Mucosa of descending colon (tissue), 3 donors: ENCODE measurements around the gene OXLD1. TPM values are rescaled to one million over a fixed set of nuclear protein-coding genes. Genes with fewer than 3 reads are reported as not detected.

ENCODE experiments used
- ATAC-seq: fragments of 200-7000 bp; cut with Tn5 transposase; one replicate; pipeline ENCODE4 v1.9.1; 2020; ENCODE audit warnings: mild to moderate bottlenecking, moderate library complexity
- DNase-seq, 3 donors: peaks; one replicate each; pipeline ENCODE4 v3.0.0-alpha.2; 2020
- H3K36me3 ChIP-seq: fragments of 200-600 bp; one replicate; pipeline ENCODE4 v1.8.0; 2021; ENCODE audit warnings: low read depth, mild to moderate bottlenecking
- H3K4me1 ChIP-seq: fragments of 200-600 bp; one replicate; pipeline ENCODE4 v1.8.0; 2021; ENCODE audit warnings: low read depth, mild to moderate bottlenecking
- H3K4me3 ChIP-seq: fragments of 200-600 bp; one replicate; pipeline ENCODE4 v1.8.0; 2021; ENCODE audit warnings: mild to moderate bottlenecking
- H3K9me3 ChIP-seq: fragments of 200-600 bp; one replicate; pipeline ENCODE4 v1.8.0; 2021; ENCODE audit warnings: mild to moderate bottlenecking
- CTCF ChIP-seq: fragments of 200-600 bp; IDR thresholded peaks from one replicate; pipeline ENCODE4 v1.8.0; 2022; ENCODE audit warnings: antibody characterized with exemption, mild to moderate bottlenecking
- intact Hi-C, 2 donors: fragments of 100-400 bp; cut with DNase I in 1 of 2; cut with micrococcal nuclease in 1 of 2; formaldehyde crosslinking; loops; one replicate each; pipeline versions ENCODE4 v1.11.0 to v1.11.1; 2022; cut with DNase I, micrococcal nuclease
- total RNA-seq, 3 donors: library from RNA; stranded (reverse); fragmentation: NEBNext Ultra II Directional in 2 of 3; extraction: Animal tissue kit (Norgen Biotek cat#: 25700) in 2 of 3; gene quantifications; one replicate each; pipeline versions ENCODE4 v1.2.1 to v1.2.4, GENCODE V29; 2021 to 2023
- donor health status: DM: no; HTN: no; CAD: no; lungs with moderate emphysema.
- donor health status: DM: no; HTN: no; CAD: no.
- donor health status: DM: no; HTN: yes; CAD: no.

The OXLD1 gene
- total RNA-seq, 3 donors from 2014 or later, result 26.3 to 27.5 (median 26.8) TPM

- ATAC-seq (no peak), DNase-seq (no peak)
- Histone ChIP-seq H3K4me1 (peaks cover 10% of the 10 kb centered on the region), H3K36me3 (no peaks in the 10 kb centered on the region), H3K9me3 (no peaks in the 10 kb centered on the region), H3K4me3 (no peak overlapping the region)
- intact Hi-C loops, result no loop called here
- no peak for TF ChIP-seq CTCF
Measured at GRCh38 chr17:81638683-81639082, 27.7 kb downstream of the OXLD1 start.

GRCh38 chr17:81636505-81637288, 29.7 kb downstream of the OXLD1 start, which contains the start of the genes NPLOC4 and TSPAN10:
Gene NPLOC4 (minus strand): TSS chr17:81637112. CDS start chr17:81636930, 182 bp downstream.
Gene TSPAN10 (plus strand): TSS chr17:81637196. CDS start chr17:81642413, 5,217 bp downstream.
- Histone ChIP-seq H3K9me3 (no peaks in the 10 kb centered on the region), H3K36me3 (no peaks in the 10 kb centered on the region), H3K4me3 (peak within 1 kb of the TSS; percentile 69), H3K4me1 (peaks cover 10% of the 10 kb centered on the region)
- ATAC-seq (peak; percentile 95), DNase-seq (peak; percentile 81 to 90 (median 86))
- TF ChIP-seq CTCF, result no peak
- intact Hi-C loops, result no loop called here

- Histone ChIP-seq H3K36me3 (no peaks in the 10 kb centered on the region), H3K4me1 (peaks cover 10% of the 10 kb centered on the region), H3K9me3 (no peaks in the 10 kb centered on the region), H3K4me3 (peak overlapping the region; percentile 69)
- ATAC-seq (no peak), DNase-seq (no peak)
- intact Hi-C loops, result no loop called here
- TF ChIP-seq CTCF, result no peak
Measured at GRCh38 chr17:81635973-81636504, 30.4 kb downstream of the OXLD1 start.

- DNase-seq, result no peak
- intact Hi-C loops, result no loop called here
Measured at GRCh38 chr17:81635431-81635830, 31.0 kb downstream of the OXLD1 start.

GRCh38 chr17:81631482-81631881, 34.9 kb downstream of the OXLD1 start:
- no peak overlapping the region for H3K4me3 ChIP-seq
- peaks cover 5% of the 10 kb centered on the region for H3K36me3 ChIP-seq
- no peaks in the 10 kb centered on the region for H3K9me3 ChIP-seq
- intact Hi-C loops, result no loop called here
- ATAC-seq (no peak), DNase-seq (no peak)
- peaks cover 10% of the 10 kb centered on the region for H3K4me1 ChIP-seq
- no peak for TF ChIP-seq CTCF

More at GRCh38 chr17:81635431-81635830, 31.0 kb downstream of the OXLD1 start:
- no peak overlapping the region for H3K4me3 ChIP-seq
- TF ChIP-seq CTCF, result no peak
- H3K36me3 ChIP-seq, result no peaks in the 10 kb centered on the region
- ATAC-seq, result peak; percentile 37
- H3K4me1 ChIP-seq, result peaks cover 10% of the 10 kb centered on the region
- H3K9me3 ChIP-seq, result no peaks in the 10 kb centered on the region
